Pancreas (tissue), 10 donors: ENCODE results near the gene SCTR. TPM values are rescaled to one million over a fixed set of nuclear protein-coding genes. Genes with fewer than 3 reads are reported as not detected.

Source experiments
- ATAC-seq, 4 donors: fragments of 200-7000 bp; cut with Tn5 transposase; one replicate each; pipeline versions ENCODE4 v1.8.0 to v1.9.1; 2020; ENCODE audit warnings: mild to moderate bottlenecking in 4 of 4, moderate library complexity in 4 of 4
- DNase-seq, 6 donors: peaks; one replicate each; pipeline ENCODE4 v3.0.0-alpha.2; 2020
- FAIRE-seq: peaks from 2 replicates; lab custom pipeline; 2012; peaks lifted over from hg19 to GRCh38; lab: Jason Lieb, UNC
- H3K27ac ChIP-seq, 4 donors: fragments of 200-600 bp; sonication (generic); 1 replicate in 3 of 4; 2 replicates in 1 of 4; pipeline versions ENCODE4 v1.5.0 to v1.8.0; 2020
- H3K27me3 ChIP-seq, 4 donors: fragments of 200-600 bp; one replicate each; pipeline ENCODE4 v1.8.0; 2021
- H3K36me3 ChIP-seq, 3 donors: fragments of 200-600 bp; sonication (generic) in 1 of 3; one replicate each; pipeline versions ENCODE4 v1.5.0 to v1.8.0; 2020 to 2021
- H3K4me1 ChIP-seq, 3 donors: fragments of 200-600 bp; one replicate each; pipeline ENCODE4 v1.8.0; 2021
- H3K4me3 ChIP-seq, 4 donors: fragments of 200-600 bp; sonication (generic) in 2 of 4; one replicate each; pipeline versions ENCODE4 v1.5.0 to v1.8.0; 2020 to 2021
- H3K9me3 ChIP-seq, 4 donors: fragments of 200-600 bp; one replicate each; pipeline ENCODE4 v1.8.0; 2021
- WGBS, 2 donors: extraction: QIAGEN DNeasy Blood & Tissue Kit; methylation state at CpG; one replicate each; pipeline ENCODE4 v1.1.7; 2013; 5-methylcytosine and 5-hydroxymethylcytosine counted together
- intact Hi-C, 3 donors: fragments of 100-400 bp; cut with DNase I; formaldehyde crosslinking; loops; one replicate each; pipeline versions ENCODE4 v1.11.1 to v1.14.2; 2022
- polyA plus RNA-seq, 2 donors: library from polyadenylated mRNA; stranded (reverse); fragments of 200-250 nt; gene quantifications; one replicate each; pipeline ENCODE4 v1.2.3, GENCODE V29; 2013
- total RNA-seq, 6 donors: library from RNA; stranded (reverse); fragmentation: NEBNext Ultra II Directional in 4 of 6; extraction: Animal tissue kit (Norgen Biotek cat#: 25700) in 4 of 6; gene quantifications; one replicate each; pipeline versions ENCODE4 v1.2.1 to v1.2.4, GENCODE V29; 2021 to 2023
- TF ChIP-seq, protein P1 (sequence below), 4 donors: fragments of 200-600 bp; sonication (generic) in 3 of 4; IDR thresholded peaks; one replicate each; pipeline versions ENCODE4 v1.5.0 to v1.8.0; 2021; ENCODE audit warnings: antibody characterized with exemption in 4 of 4
- donor health status: healthy with polysubstance abuse.
- donor health status: DM: no; HTN: no; CAD: no; lungs with moderate emphysema.
- donor health status: DM: no; HTN: no; CAD: no.
- donor health status: control.
- donor health status: control.
- donor health status: Bipolar disorder and iron deficiency.
- donor health status: DM: yes; HTN: yes; CAD: no.
- donor health status: DM: no; HTN: no; CAD: no.
- donor health status: DM: no; HTN: no; CAD: no.
- donor health status: DM: yes; HTN: yes; CAD: no.

Gene SCTR
- total and polyA plus RNA-seq, 8 donors = 31.9 to 1,263 (median 84.7) TPM

DNA sequence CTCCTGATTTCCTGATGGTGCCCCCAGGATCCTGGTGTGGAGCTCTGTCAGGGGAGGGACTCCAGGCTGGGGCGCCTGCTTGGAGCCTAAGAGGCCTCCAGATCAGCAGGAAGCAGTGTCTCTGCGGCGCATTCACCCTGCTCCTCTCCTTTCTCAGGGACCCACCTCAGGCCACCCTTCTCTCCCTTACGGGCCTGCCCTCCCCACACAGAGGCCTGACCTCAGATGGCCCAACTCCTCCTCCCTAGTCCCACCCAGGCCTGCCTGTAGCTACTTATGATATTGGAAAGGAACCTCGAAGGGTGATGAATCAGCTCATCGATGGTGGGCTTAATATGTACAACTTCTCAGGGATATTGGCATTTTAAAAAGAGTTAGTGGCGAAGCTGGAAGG lies 82.1 kb downstream of the SCTR start:
- Histone ChIP-seq H3K9me3 (no peaks in the 10 kb centered on the region), H3K4me1 (no peaks in the 10 kb centered on the region), H3K36me3 (no peaks in the 10 kb centered on the region), H3K27me3 (no peaks in the 10 kb centered on the region), H3K4me3 (no peak overlapping the region), H3K27ac (no peak overlapping the region)
- DNase-seq (no peak), ATAC-seq (no peak), FAIRE-seq (no peak)
- intact Hi-C loops = no loop called here
- WGBS, 2 donors = 82 to 87% methylated on average over 7 of the region's 7 CpGs
- TF ChIP-seq, protein P1, sequence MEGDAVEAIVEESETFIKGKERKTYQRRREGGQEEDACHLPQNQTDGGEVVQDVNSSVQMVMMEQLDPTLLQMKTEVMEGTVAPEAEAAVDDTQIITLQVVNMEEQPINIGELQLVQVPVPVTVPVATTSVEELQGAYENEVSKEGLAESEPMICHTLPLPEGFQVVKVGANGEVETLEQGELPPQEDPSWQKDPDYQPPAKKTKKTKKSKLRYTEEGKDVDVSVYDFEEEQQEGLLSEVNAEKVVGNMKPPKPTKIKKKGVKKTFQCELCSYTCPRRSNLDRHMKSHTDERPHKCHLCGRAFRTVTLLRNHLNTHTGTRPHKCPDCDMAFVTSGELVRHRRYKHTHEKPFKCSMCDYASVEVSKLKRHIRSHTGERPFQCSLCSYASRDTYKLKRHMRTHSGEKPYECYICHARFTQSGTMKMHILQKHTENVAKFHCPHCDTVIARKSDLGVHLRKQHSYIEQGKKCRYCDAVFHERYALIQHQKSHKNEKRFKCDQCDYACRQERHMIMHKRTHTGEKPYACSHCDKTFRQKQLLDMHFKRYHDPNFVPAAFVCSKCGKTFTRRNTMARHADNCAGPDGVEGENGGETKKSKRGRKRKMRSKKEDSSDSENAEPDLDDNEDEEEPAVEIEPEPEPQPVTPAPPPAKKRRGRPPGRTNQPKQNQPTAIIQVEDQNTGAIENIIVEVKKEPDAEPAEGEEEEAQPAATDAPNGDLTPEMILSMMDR (IDR thresholded peaks at IDR 0.05) = no peak

DNA sequence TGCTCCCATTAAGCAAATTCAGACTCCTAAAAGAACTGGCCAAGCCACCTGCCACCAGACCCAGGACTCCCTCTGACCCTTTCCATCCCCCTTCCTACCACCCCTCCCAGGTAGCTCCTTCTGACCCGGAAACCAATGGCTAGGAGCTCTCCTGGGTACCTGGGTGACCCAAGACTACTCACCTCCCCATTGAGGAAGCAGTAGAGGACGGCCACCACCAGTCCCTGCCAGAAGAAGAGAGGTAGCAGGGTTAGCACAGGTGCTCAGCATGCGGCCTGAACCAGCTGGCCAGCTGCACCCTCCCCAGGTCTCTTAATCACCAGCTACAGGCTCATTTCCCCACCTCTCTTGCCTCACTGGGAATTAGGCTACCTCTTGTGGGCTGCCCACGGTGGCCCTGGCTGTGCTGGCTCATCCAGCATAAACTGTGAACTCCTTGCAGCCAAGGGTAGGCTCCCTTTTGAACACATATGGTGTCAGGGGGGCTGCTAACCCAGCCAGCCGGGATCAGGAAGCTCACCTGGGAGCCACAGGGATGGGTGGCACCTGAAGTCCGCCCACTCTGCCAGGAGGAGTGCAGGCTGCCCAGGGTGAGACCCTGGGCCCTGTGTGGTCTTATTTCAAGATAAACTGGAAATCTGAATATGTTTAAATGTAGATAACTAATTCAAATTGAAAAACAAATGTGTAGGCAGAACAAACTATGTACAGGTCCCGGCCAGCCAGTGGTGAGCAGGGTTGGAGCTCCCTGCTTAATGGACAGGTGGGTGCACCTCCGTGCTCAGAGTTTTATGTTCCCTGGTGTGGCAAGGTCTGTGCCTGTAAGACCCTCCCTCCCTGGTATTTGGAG lies 82.7 kb downstream of the SCTR start:
- no peak overlapping the region for H3K27ac ChIP-seq
- 76 to 86% methylated on average over 8 of the region's 8 CpGs for WGBS, 2 donors

DNA sequence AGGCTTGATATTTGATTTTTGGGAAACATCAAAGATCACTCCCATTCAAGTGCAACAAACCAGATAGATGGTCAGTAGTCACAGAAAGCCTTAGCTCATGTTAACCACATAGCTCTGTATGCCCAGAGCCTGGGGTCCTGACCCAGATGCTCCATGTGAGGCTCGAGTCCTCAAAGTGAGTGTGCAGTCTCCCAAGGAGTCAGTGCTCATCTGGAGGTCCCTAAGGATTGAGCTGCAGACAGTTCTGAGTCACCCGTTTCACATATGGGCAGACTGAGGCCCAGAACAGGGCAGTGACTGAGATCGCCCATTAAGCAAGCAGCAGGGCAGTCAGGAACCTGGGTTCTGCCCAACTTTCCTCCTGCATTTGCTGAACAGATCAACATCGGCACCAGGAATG lies 83.4 kb downstream of the SCTR start:
- FAIRE-seq (no peak), DNase-seq (no peak)

More for the DNA sequence above, 82.7 kb downstream of the SCTR start:
- no peak overlapping the region for H3K4me3 ChIP-seq
- no peaks in the 10 kb centered on the region for H3K9me3 ChIP-seq
- ATAC-seq (peak in 3 of 4 donors; percentile 14 to 40 (median 34)), FAIRE-seq (no peak), DNase-seq (no peak)
- H3K4me1 ChIP-seq = no peaks in the 10 kb centered on the region
- TF ChIP-seq, protein P1 (IDR thresholded peaks at IDR 0.05) = no peak
- intact Hi-C loops = no loop called here
- no peaks in the 10 kb centered on the region for H3K36me3 ChIP-seq
- H3K27me3 ChIP-seq = no peaks in the 10 kb centered on the region

DNA sequence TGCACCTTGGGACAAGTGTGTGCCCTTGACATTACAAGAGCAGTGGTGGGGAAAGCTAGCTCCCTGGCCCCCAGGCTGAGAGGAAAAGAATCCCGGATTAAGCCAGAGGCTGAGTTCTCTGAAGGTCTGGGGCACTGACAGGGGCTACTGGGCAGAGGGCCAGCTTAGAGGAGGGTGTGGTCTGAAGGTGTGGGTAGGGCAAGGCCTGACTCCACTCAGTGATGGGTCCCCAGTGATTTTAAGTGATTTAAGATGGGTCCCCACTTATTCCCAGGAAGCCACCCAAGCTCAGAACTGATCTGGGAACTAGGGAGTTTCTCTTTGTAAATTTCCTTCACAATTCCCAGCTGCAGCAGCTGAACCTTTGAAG lies 83.8 kb downstream of the SCTR start:
- peak overlapping the region in 1 of 4 donors; percentile 2 for H3K27ac ChIP-seq
- H3K4me1 ChIP-seq = no peaks in the 10 kb centered on the region
- H3K9me3 ChIP-seq = no peaks in the 10 kb centered on the region
- FAIRE-seq = no peak
- no peaks in the 10 kb centered on the region for H3K36me3 ChIP-seq
- intact Hi-C loops = no loop called here
- TF ChIP-seq, protein P1 (IDR thresholded peaks at IDR 0.05) = no peak
- H3K27me3 ChIP-seq = no peaks in the 10 kb centered on the region
- WGBS, 2 donors = 36 to 48% methylated on average over 1 of the region's 1 CpG
- no peak overlapping the region for H3K4me3 ChIP-seq
- no peak for ATAC-seq
- no peak for DNase-seq

More for the DNA sequence above, 83.4 kb downstream of the SCTR start:
- intact Hi-C loops = no loop called here
- H3K27me3 ChIP-seq = no peaks in the 10 kb centered on the region
- no peaks in the 10 kb centered on the region for H3K9me3 ChIP-seq
- H3K36me3 ChIP-seq = no peaks in the 10 kb centered on the region
- 76 to 86% methylated on average over 4 of the region's 4 CpGs for WGBS, 2 donors
- TF ChIP-seq, protein P1 (IDR thresholded peaks at IDR 0.05) = no peak
- H3K4me1 ChIP-seq = no peaks in the 10 kb centered on the region
- no peak overlapping the region for H3K27ac ChIP-seq
- H3K4me3 ChIP-seq = no peak overlapping the region
- ATAC-seq = no peak
